GM19238 (cell line): Measurements from ENCODE around the gene ARG1.

Source experiments
- DNase-seq: peaks from one replicate; pipeline ENCODE4 v3.0.0; 2011; ENCODE audit warnings: low spot score; ENCODE audit not compliant: insufficient read length

Gene ARG1

DNA sequence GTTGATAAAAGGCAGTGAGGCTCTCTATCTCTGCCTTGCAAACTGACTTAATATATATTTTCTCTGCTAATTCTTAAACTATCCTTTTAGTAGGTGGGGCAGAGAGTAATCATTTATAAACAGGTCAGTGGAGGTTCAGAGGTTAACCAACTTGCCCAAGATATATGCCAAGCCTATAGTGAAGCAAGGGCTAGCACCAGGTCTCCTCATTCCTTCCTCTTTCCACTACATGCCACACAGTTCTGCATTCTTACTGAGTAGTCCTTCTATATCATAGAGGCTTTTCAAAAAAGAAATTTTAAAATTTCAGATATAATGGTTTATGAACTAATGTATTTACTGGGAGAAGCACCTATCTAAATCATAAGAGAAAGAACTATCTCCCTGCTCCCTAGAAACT lies 8.5 kb downstream of the ARG1 start:
- DNase-seq, result no peak

DNA sequence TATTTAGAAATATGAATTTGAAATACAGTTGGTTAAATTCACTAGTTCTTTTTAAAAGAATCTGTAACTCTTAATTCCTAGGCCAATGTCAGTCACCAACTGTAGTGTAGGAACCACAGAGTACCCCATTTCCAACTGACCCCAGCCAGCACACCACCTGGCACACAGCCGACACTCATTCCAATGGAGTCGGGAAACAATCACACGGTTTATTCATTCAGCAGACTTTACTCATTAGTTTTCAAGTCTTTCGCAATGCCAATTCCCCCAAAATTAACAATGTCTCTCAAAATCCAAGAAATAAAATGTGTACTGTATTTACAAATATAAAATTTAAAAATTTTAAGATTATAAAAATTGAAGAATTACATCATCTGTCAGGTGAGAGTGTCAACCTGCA lies 13.5 kb downstream of the ARG1 start:
- no peak for DNase-seq

DNA sequence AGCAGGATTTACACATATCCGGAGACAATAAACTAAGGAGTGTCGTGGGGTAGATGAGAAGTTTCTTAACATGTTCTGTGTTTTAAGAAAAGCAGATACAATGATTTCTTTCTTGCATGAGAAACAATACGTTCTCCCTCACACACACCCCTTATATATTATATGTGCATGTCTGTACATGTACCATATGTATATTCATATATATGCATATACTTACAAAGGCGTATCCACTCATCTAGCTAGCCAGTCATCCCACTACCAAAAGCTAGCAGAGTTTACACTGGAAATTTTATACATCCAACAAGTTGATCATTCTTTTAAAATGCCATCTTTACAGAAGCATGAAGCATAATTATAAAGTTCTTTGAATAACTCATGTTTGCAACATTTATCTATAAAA lies 14.9 kb downstream of the ARG1 start:
- DNase-seq, result no peak

DNA sequence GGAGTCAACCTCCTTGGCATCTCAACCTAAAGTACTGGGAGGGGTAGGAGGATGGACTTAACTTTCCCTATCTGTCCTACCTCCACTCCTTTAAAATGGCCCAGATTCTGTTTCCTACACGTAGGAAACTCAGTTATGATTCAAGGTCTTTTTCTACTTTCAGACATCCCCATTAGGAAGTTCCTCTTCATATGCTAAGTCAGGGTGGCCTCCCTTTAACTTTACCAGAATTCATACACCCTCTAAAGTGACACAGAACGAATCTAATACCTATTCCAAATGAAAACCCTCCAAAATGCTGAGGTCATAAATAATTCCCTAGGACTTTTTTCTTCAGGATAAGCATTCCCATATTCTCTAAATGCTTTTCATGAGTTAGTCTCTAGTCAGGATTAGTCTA lies 15.6 kb downstream of the ARG1 start:
- DNase-seq, result no peak

DNA sequence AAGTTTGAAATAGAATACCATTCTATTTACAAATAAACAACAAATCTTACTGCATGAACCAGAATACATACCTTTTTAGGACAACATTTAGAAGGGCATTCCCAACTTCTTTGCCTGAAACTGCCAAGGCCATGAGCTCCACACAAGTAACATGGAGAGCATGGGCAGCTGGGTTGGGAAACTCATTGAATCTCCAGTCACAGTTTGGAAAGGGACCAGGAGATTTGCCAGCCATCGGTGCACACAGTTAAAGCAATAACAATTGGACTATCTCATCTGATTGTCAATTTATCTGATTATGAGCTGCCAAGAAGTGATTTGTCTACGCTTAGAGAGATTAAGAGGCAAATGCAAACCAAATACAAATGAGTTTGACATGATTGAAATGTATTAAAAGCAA lies 19.9 kb downstream of the ARG1 start:
- no peak for DNase-seq

DNA sequence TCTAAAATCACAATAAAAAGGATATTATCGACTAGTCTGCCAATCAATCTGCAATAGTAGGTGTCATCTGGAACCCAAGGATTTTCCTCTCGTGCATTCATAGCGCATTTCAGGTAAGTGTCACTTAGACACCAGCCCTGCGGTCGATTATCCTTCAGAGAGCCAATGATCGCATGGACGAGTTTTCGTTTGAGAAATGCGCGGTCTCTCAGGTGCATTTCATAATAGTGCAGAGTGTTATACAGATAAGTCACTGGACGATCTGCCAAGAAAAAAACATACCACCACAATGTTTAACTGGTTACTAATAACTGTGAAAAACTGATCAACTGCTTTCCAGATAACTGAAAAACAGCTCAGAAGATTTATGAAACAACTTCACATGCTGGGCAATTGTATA lies 21.0 kb downstream of the ARG1 start:
- DNase-seq, result no peak

DNA sequence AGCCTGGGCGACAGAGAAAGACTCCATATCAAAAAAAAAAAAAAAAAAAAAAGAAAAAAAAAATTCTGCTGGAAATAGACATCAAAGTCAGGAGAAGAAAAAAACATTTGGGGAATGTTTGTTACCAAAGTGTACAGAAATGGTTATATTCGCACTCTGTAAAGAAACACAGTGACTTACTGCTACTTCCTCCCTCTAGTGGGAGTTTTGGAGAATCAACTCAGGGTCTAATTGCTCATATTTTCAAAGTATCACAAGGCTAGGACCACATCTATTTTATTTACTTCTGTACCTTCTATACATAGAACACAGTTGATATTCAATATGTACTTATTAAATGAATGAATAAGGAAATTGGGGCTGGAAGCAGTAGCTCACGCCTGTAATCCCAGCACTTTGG lies 24.4 kb downstream of the ARG1 start:
- DNase-seq, result no peak

DNA sequence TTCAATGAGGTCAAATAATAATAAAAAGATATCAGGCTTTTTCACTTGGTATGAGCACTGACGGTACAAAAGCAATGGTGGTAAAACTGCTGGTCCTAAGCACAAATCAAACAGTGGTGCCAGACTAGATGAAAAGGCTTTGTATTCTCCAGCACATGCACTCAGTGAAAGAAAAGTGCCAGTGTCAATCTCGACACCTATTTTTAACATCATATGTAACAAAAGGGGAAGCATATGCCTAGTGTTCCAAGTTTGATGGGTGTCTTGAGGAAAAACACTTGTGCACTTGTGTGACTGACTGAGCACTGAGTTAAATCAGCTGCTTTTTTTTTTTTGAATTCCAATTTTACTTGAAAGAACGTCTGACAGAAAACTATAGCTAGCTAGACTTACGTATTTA lies 27.7 kb downstream of the ARG1 start:
- DNase-seq, result no peak

DNA sequence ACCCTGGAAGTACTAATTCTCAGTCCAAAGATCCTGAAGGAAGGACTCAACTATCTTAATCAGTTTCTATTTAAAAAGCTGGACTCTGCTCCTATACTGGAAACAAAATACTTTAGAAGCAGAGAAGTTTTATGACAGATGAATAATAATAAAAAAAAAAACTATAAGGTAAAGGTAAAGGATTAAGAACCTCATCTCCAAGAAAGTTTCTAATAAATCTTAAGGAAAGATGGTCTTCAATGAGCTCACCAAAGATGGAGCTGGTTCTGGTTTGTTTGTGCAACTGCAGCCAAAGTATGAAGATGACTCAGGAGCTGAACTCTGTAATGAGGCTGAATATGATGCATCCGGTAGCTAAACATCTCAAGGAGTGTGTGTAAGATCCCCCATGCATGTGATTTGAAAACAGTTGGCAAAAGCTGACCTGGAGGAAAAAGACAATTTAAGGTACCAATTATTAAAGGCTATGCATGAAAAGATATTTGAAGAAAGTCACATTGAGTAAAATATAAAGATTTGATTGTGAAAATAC lies 29.8 kb downstream of the ARG1 start:
- DNase-seq, result no peak

DNA sequence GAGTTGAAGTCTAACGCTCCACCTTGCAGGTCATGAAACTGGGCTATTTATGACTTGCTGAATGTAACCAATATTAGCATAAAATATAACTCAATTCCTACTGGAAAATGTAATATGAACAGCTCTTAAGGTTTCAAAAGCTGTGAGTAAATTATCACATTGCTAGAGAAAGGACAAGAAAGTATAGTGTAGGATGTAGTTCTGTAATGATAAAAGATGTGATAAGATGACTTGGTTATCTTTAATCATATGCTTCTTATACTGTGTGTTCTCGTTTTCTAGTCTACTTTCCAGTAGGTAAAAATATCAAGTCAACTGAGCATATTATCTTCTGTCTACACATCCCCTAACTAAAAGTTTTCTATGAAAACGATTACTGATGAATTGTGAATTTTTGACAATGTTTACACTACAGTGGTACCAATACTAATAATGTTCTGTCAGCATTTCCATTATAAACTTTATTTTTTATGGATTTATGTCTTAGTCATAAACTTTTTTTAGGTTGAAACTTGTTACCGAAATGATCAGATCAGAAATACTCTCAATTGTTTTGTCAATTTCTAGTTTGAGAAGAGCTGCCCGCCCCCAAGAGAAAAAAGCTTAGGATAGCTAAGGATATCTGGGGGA lies 40.4 kb downstream of the ARG1 start:
- no peak for DNase-seq

DNA sequence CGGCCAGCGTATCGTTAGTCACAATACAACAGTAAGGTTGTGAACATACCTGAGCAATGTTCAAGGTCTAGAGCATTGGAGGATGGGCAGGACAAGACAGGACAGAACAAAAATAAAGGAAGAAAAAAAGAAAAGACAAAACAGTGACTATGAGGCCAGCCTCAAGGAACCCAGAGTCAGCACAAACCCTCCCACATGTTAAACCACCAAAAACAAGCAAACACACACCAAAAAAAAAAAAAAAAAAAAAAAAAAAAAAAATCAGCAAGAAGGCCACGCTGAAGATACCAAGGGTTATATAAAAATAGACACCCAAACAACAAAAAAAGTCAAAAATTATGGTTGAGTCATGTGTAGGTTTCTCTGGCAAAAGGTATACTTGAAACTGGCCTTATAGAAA lies 42.2 kb downstream of the ARG1 start:
- DNase-seq, result no peak

DNA sequence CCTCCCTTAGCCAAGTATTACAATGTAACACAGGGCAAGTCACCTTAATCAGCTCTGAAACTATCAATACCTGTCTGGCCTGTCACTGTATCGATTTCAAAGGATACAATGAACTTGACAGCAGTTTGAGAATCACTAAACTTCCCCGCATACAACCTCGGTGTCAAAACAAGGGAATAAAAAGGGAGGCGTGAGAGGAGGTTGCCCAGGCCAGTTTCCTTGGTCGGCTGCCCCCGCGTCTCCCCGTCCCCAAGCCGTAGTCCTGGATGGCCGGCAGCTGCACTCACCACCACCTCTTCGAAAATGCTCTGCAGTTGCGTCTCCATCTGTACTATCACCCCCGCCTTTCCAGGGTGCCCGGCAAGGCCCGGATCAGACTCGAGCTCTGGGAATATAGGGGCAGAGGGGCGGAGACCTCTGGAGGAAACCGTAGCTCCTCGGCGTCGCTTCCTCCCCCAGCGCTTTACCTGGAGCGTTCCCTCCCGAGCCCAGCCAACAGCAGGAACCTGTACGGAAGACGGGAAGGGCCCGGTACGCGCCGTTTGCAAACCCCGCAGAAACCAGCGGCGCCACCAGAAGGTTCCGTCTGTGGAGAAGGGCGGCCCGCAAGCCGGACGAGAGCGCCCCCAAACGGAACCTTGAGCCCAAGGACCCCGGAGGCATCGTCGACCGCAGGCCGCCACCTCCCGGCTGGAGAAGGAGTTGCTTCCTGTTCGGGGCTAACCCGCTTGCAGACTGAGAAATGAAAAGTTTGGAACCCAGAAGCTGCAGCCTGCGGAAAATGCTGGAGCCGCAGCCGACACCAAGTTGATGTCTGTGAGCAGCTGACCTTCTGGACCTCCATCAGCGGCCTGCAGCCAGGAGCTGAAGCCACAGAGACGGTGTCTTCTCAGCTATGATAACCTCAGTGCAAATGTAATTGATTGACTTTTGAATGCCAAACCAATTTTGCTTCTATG lies 55.0 kb downstream of the ARG1 start, which contains the start of gene MED23:
MED23 (minus strand) TSS at position 519 of the 959 bp plus-strand sequence; CDS start at position 326, 193 bp downstream.
- peak; percentile 61 for DNase-seq

DNA sequence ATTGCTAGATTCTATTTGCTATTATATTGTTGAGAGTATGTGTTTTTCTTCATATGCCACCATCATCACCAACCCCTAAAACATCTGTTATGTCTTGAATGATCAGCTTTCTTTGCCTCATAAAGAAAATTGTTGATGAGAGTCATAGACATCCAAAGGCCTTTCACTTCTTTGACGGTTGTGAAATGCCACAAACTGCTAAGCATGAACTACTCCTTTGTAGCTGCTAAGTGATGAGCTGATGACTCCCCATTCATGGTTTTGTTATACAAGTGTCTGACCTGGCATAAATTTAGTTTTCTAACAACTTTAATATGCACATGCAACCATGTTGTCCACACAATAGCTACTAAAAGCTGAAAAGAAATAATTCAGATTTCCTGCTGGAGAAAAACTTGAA lies 55.7 kb downstream of the ARG1 start:
- DNase-seq, result no peak

DNA sequence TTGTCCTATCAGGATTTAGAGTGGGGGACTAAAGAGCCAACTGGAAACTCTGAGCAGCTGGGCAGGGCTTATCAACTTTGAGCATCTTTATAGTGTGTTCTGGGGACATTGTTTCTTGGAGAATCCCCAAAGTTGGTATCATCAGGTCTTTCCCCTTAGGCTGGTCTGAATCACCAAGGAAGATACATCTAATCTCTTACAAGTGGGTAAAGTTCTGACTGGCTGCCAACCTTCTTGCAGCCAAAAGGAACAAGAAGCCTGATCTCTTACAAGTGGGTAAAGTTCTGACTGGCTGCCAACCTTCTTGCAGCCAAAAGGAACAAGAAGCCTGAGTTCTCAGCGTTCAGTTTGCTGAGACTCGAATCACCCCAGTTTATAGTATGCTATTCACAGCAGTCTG lies 56.6 kb downstream of the ARG1 start:
- no peak for DNase-seq

DNA sequence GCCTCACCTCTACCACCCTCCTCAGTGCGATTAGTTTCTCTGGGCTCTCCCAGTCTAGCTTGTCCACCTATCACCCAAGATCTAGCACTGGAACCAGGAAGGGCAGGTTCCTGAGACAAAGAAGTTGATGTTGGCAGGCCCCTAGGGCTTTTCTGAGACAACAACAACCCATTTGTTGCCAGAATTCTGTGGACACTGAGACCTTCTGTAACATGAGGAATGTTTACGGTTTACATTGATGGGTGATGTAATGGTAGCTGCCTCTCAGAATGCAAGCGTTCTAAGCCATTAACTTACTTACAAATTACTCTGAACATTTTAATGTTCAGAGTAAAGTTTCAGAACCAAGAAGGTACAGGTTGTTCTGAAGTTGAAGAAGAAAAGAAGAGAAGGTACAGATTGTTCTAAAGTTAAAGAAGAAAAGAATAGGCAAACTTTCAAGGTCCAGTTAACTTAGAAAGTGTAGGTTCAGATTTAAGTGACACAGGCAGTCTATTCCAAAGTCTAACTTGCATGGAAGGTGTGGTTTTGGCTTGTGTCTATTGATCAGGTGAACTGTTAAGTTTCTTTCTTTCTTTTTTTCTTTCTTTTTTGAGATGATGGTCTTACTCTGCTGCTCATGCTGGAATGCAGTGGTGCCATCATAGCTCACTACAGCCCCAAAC lies 58.7 kb downstream of the ARG1 start:
- no peak for DNase-seq
